KMS-11 (cell line): ENCODE data around the gene AMACR.

Experiments
- H2AFZ ChIP-seq: fragments of 200-600 bp; sonication (generic); 2 replicates; pipeline ENCODE4 v1.6.1; 2016; ENCODE audit warnings: antibody characterized with exemption, mixed run types, low read depth
- H3K27ac ChIP-seq: fragments of 200-600 bp; sonication (generic); 2 replicates; pipeline ENCODE4 v1.6.1; 2016; ENCODE audit warnings: mild to moderate bottlenecking, mixed run types
- H3K27me3 ChIP-seq: fragments of 200-600 bp; sonication (generic); 2 replicates; pipeline ENCODE4 v1.6.1; 2017; ENCODE audit warnings: mild to moderate bottlenecking, low read depth, mixed run types, moderate library complexity; ENCODE audit not compliant: insufficient read depth
- H3K36me3 ChIP-seq: fragments of 200-600 bp; sonication (generic); 2 replicates; pipeline ENCODE4 v1.6.1; 2017; ENCODE audit warnings: mild to moderate bottlenecking, mixed run types; ENCODE audit not compliant: insufficient read depth
- H3K4me1 ChIP-seq: fragments of 200-600 bp; sonication (generic); 2 replicates; pipeline ENCODE4 v1.6.1; 2016; ENCODE audit warnings: mild to moderate bottlenecking, low read depth, mixed run types; ENCODE audit not compliant: poor library complexity, severe bottlenecking
- H3K4me2 ChIP-seq: fragments of 200-600 bp; sonication (generic); 2 replicates; pipeline ENCODE4 v1.7.0; 2016; ENCODE audit warnings: mild to moderate bottlenecking, mixed run types
- H3K4me3 ChIP-seq: fragments of 200-600 bp; sonication (generic); IDR thresholded peaks from 2 replicates; pipeline ENCODE4 v1.6.1; 2017; ENCODE audit warnings: low read depth, low read length, mixed read lengths; ENCODE audit not compliant: insufficient read depth
- H3K79me2 ChIP-seq: fragments of 200-600 bp; sonication (generic); 2 replicates; pipeline ENCODE4 v1.6.1; 2016; ENCODE audit warnings: low read depth, mixed run types; ENCODE audit not compliant: insufficient read depth
- H3K9ac ChIP-seq: fragments of 200-600 bp; sonication (generic); 2 replicates; pipeline ENCODE4 v1.6.1; 2016; ENCODE audit warnings: mild to moderate bottlenecking, mixed run types
- H4K20me1 ChIP-seq: fragments of 200-600 bp; sonication (generic); 2 replicates; pipeline ENCODE4 v1.6.1; 2016; ENCODE audit warnings: mild to moderate bottlenecking, mixed run types; ENCODE audit not compliant: insufficient read depth
- CTCF ChIP-seq: fragments of 200-600 bp; sonication (generic); conservative IDR thresholded peaks from 2 replicates; pipeline ENCODE4 v1.6.1; 2017; ENCODE audit warnings: low read depth, mild to moderate bottlenecking, antibody characterized with exemption, low read length, moderate library complexity, mixed read lengths

AMACR gene

GRCh38 chr5:33984671-33985124 is 23.2 kb downstream of the AMACR start, which contains the start of gene SLC45A2:
TSS of gene SLC45A2 (minus strand) at chr5:33984693. CDS start at chr5:33984583, 110 bp downstream.
- Histone ChIP-seq H3K4me2 (no peak within 1 kb of the TSS), H3K79me2 (no peaks in the 10 kb centered on the region), H3K27ac (no peak within 1 kb of the TSS), H4K20me1 (no peaks in the 10 kb centered on the region), H3K4me1 (no peaks in the 10 kb centered on the region), H3K9ac (no peak within 1 kb of the TSS), H3K36me3 (no peaks in the 10 kb centered on the region), H3K4me3 (no peak within 1 kb of the TSS), H2AFZ (no peak within 1 kb of the TSS), H3K27me3 (no peaks in the 10 kb centered on the region)
- TF ChIP-seq CTCF, result no peak

DNA sequence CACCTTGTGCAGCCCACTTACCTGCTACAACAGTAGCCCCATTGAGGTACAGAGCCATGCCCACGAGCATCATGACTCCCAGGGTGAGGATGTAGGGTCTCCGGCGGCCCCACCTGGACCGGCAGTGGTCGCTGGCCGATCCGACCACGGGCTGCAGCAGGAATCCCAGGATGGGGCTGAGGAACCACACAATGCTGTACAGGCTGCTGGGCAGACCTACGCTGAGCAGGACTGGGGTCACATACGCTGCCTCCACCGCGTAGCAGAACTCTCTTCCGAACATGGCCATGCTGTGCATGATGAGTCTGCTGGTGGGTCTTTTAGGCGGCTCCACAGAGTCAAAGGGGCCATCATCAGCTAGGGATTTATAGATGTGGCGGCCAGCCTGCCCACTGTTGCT is 23.7 kb downstream of the AMACR start:
- no peak overlapping the region for H3K27ac ChIP-seq
- no peak overlapping the region for H3K9ac ChIP-seq
- no peaks in the 10 kb centered on the region for H3K79me2 ChIP-seq
- no peak overlapping the region for H2AFZ ChIP-seq
- H4K20me1 ChIP-seq, result no peaks in the 10 kb centered on the region
- no peaks in the 10 kb centered on the region for H3K36me3 ChIP-seq
- H3K4me1 ChIP-seq, result no peaks in the 10 kb centered on the region
- H3K4me3 ChIP-seq, result no peak overlapping the region
- TF ChIP-seq CTCF, result no peak
- no peak overlapping the region for H3K4me2 ChIP-seq
- H3K27me3 ChIP-seq, result no peaks in the 10 kb centered on the region

GRCh38 chr5:33981408-33982162 is 26.3 kb downstream of the AMACR start:
- Histone ChIP-seq H3K9ac (no peak overlapping the region), H3K36me3 (no peaks in the 10 kb centered on the region), H3K27ac (no peak overlapping the region), H3K4me3 (no peak overlapping the region), H3K4me2 (no peak overlapping the region), H4K20me1 (no peaks in the 10 kb centered on the region), H3K27me3 (no peaks in the 10 kb centered on the region), H3K79me2 (no peaks in the 10 kb centered on the region), H3K4me1 (no peaks in the 10 kb centered on the region), H2AFZ (no peak overlapping the region)
- no peak for TF ChIP-seq CTCF

- H3K4me1 ChIP-seq, result no peaks in the 10 kb centered on the region
- no peak overlapping the region for H3K4me3 ChIP-seq
- H3K27me3 ChIP-seq, result no peaks in the 10 kb centered on the region
- H3K79me2 ChIP-seq, result no peaks in the 10 kb centered on the region
- no peak overlapping the region for H2AFZ ChIP-seq
- no peak overlapping the region for H3K9ac ChIP-seq
- no peaks in the 10 kb centered on the region for H4K20me1 ChIP-seq
- no peak for TF ChIP-seq CTCF
- H3K36me3 ChIP-seq, result no peaks in the 10 kb centered on the region
- no peak overlapping the region for H3K4me2 ChIP-seq
- H3K27ac ChIP-seq, result no peak overlapping the region
These were observed 27.8 kb downstream of the AMACR start for GRCh38 chr5:33980030-33980429.
